Stimulated activated CD8-positive, alpha-beta memory T cell treated with anti-CD3 and anti-CD28 coated beads, Interleukin-2, amount 100 ng/mL, for 48 hours (primary cell): ENCODE data around the gene SLC47A1.

Source experiments
- DNase-seq, 2 donors: peaks; one replicate each; pipeline ENCODE4 v3.0.0-alpha.2; 2020; ENCODE audit warnings: low read depth in 2 of 2

Gene SLC47A1

GRCh38 chr17:19590912-19591551 lies 57.4 kb downstream of the SLC47A1 start:
- no peak for DNase-seq

DNA sequence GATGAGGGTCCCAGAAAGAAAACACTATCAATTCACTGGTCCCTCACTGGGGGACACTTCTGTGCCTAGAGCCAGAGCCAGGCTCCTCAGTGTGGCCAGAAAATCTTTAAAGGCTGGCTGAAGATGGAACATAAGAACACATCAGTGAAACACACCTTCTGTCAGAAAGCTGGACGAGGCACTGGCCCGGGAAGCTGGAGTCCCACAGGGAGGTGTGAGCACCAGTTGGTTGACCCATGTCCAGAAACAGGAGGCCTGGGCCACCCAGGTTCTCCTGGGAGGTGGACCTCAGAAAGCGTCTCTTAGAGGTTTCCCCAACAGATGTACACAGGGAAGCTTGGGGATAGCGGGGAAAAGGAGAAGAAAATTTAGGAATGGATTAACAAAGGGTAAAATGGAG lies 58.7 kb downstream of the SLC47A1 start:
- no peak for DNase-seq

- no peak for DNase-seq
Measured at GRCh38 chr17:19596869-19597268, 63.2 kb downstream of the SLC47A1 start.

GRCh38 chr17:19610311-19610710 lies 76.7 kb downstream of the SLC47A1 start:
- no peak for DNase-seq

GRCh38 chr17:19610879-19611278 lies 77.2 kb downstream of the SLC47A1 start:
- DNase-seq, result no peak

DNA sequence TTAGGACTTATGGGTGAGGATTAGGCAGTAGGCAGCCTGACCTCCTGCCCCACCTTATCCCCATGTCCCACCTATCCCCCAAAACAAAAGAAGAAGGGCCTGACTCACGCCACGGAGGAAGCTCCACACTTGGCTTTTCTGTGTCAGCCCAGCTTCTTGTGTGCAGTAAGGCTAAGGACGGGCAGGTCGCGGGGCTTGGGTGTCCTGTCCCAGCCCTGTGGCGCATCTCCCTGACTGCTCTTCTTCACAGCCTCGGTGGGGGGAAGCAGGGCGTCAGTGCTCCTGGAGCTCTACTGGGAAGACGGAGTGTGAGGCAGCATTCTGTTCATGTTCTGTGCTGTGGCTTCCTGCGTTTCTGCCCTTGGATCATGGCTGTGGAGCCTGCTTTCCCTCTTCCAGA lies 80.3 kb downstream of the SLC47A1 start:
- DNase-seq, result no peak

GRCh38 chr17:19614900-19615299 lies 81.2 kb downstream of the SLC47A1 start:
- no peak for DNase-seq

DNA sequence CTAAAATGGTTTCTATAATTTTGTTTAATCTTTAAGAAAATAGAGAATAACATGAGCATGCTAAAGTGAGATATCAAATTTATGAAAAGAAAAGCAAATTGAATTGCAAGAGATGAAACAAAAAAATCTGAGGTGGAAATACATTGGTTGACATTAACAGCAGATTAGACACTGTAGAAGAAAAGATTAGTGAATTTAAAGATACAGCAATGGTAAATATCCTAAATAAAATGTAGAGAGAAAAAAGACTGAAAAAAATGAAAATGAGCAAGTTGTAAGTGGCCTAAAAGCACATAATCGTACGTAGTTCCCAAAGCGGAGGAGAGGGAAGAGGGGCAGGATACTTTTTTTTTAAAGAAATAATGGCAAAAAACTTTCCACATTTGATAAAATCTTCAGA lies 84.4 kb downstream of the SLC47A1 start:
- DNase-seq, result no peak

DNA sequence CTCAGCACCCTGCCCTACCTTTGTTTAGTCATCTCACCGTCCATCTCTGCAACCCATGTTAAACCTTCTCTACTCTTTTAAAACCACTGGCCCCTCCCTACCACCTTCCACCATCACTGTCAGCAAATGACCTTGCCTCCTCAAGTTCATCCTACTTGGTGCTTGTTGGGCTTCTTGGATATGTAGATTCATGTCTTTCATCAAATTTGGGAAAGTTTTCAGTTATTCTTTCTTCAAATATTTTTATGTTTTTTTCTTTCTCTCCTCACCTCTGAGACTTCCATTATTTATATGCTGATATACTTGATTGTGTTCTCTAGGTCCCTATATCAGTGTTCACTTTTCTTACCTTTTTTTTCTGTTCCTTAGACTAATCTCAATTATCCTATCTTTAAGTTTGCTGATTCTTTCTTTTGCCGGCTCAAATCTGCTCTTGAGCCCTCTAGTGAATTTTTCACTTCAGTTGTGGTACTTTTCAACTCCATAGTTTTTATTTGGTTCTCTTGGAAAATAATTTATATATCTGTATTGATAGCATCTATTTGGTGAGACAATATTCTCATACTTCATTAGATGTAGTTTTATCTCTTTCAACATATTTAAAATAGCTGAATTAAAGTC lies 86.2 kb downstream of the SLC47A1 start:
- DNase-seq, result no peak

DNA sequence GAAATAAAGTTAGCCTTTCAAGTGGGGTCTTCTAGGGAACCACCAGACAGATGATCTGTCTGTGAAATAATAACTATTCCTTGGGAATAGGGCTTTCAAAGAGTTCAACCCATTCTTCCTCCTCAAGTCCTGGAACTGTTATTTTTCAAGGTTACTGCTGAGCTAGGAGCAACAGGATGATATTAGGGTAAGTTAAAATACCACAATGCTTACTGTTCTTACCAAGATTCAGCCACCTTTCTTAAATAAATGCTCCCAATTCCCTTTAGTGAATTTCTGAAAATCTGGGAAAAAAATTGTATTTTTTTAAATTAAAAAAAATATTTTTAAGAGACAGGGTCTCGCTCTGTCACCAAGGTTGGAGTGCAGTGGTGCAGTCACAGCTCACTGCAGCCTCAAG lies 88.0 kb downstream of the SLC47A1 start:
- no peak for DNase-seq

DNA sequence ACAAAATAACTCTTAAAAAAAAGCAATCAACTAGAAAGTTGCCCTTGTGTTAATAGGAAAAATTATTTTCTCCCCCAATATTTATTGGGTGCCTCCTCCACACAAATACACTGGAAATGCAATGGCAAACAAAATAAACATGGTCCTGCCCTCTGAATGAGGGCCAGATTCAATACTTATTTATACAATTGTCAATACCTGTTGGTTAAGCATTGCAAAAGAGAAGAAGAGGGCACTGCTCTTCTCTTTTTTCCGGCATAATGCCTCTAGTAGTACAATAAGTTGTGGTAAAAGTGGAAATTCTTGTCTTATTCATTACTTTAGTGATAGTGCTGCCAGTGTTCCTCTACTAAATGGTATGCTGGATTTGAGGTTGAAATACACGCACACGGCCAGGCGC lies 92.4 kb downstream of the SLC47A1 start:
- DNase-seq, result no peak
